Nephron progenitor cell (in vitro differentiated cells): Measurements from ENCODE around the gene AHDC1.
"Not testable (repeated sequence)": the region's sequence is repeated elsewhere in the genome, so short reads cannot be mapped to it uniquely, and the experiment has no call there.

Source experiments
- DNase-seq: peaks from one replicate; pipeline ENCODE4 v3.0.0; 2021
- H3K27ac Mint-ChIP-seq: 2 replicates; pipeline ENCODE4 v1.8.0; 2021; ENCODE audit warnings: mild to moderate bottlenecking, moderate library complexity, mixed read lengths
- H3K27me3 Mint-ChIP-seq: 2 replicates; pipeline ENCODE4 v1.8.0; 2021; ENCODE audit warnings: mild to moderate bottlenecking, low read depth, mixed read lengths; ENCODE audit not compliant: poor library complexity
- H3K36me3 Mint-ChIP-seq: 2 replicates; pipeline ENCODE4 v1.8.0; 2021; ENCODE audit warnings: low read depth, mixed read lengths
- H3K4me1 Mint-ChIP-seq: 2 replicates; pipeline ENCODE4 v1.8.0; 2021; ENCODE audit warnings: mixed read lengths
- H3K4me3 Mint-ChIP-seq: 2 replicates; pipeline ENCODE4 v1.8.0; 2021; ENCODE audit warnings: mild to moderate bottlenecking, moderate library complexity, mixed read lengths
- H3K9me3 Mint-ChIP-seq: 2 replicates; pipeline ENCODE4 v1.8.0; 2021; ENCODE audit warnings: mild to moderate bottlenecking, moderate library complexity, mixed read lengths
- CTCF ChIP-seq: fragments of 200-600 bp; sonication (generic); IDR thresholded peaks from 2 replicates; pipeline ENCODE4 v1.5.0; 2021; ENCODE audit warnings: antibody characterized with exemption

Gene AHDC1

DNA sequence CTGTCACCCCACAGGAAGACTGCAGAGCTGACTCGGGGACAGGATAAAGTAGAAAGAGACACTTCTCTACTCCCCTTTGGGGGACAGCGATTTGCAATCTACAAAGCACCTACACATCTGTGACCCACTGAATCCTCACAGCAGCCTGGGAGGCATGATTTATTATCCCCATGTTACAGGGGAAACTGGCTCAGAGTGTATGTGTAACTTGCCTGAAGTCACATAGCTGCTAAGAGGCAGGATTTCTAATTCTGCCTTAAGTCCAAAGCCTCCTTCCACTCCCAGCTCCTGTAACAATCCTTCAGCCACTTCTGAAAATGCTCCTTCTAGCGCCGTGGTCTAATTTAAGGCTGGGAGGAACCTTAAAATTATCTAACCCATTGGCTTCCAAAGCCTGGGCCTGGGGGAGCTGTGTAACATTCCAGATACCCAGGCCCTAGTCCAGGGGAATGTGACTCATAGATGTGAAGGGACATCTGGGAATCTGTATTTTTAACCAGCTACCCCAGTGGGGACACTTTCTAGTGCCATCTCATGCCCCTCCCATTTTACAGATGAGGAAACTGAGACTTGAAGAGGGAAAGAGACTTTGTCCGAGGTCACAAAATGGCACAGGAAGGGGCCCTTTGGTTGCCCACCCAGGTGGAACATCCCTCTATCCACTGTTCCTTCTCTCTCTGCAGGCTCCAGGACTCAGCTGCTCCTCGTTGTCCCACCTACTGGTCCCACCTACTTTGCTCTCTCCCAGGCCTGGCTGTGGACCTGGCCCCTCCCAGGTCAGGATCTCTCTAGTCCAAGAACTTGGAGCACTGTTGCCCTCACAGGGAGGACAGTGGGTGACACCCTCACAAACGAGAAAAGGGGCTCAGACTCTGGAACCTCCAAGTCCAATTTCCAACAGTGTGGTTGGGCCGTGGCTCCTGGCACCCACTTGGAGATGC, 48.9 kb downstream of the AHDC1 start:
- Mint-ChIP-seq H3K27ac (peak overlapping the region; percentile 97), H3K9me3 (no peaks in the 10 kb centered on the region), H3K4me3 (no peak overlapping the region), H3K4me1 (peaks cover 57% of the 10 kb centered on the region), H3K36me3 (peaks cover 27% of the 10 kb centered on the region), H3K27me3 (no peaks in the 10 kb centered on the region)
- TF ChIP-seq CTCF = no peak
- DNase-seq = no peak

- H3K4me1 Mint-ChIP-seq = peaks cover 50% of the 10 kb centered on the region
- TF ChIP-seq CTCF = no peak
- DNase-seq = no peak
- no peaks in the 10 kb centered on the region for H3K27me3 Mint-ChIP-seq
- H3K4me3 Mint-ChIP-seq = no peak overlapping the region
- H3K36me3 Mint-ChIP-seq = peaks cover 27% of the 10 kb centered on the region
- peak overlapping the region; percentile 84 for H3K27ac Mint-ChIP-seq
- no peaks in the 10 kb centered on the region for H3K9me3 Mint-ChIP-seq
Observed at GRCh38 chr1:27554293-27554692, 49.7 kb downstream of the AHDC1 start.

DNA sequence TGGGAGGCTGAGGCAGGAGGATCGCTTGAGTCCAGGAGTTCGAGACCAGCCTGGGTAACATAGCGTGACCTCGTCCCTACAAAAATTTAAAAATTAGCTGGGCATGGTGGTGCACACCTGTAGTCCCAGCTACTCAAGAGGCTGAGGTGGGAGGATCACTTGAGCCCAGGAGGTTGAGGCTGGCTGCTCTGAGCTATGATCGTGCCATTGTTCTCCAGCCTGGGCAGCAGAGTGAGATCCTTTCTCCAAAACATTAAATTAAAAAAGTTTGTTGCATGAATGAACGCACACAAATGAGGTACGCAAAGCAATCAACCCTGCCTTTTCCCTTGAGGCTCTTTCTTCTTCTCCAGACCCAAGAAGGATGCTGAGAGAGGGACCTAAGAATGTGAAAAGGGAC, 50.1 kb downstream of the AHDC1 start:
- H3K4me1 Mint-ChIP-seq = peaks cover 47% of the 10 kb centered on the region
- H3K9me3 Mint-ChIP-seq, H3K4me3 Mint-ChIP-seq, H3K27me3 Mint-ChIP-seq, DNase-seq: not testable (repeated sequence)
- H3K36me3 Mint-ChIP-seq = peaks cover 27% of the 10 kb centered on the region
- H3K27ac Mint-ChIP-seq = peak overlapping the region; percentile 84

- no peak overlapping the region for H3K4me3 Mint-ChIP-seq
- H3K27me3 Mint-ChIP-seq = no peaks in the 10 kb centered on the region
- H3K4me1 Mint-ChIP-seq = peaks cover 40% of the 10 kb centered on the region
- H3K27ac Mint-ChIP-seq = no peak overlapping the region
- H3K9me3 Mint-ChIP-seq = no peaks in the 10 kb centered on the region
- no peak for TF ChIP-seq CTCF
- peaks cover 27% of the 10 kb centered on the region for H3K36me3 Mint-ChIP-seq
- no peak for DNase-seq
Observed at GRCh38 chr1:27552911-27553420, 51.0 kb downstream of the AHDC1 start.

GRCh38 chr1:27551953-27552312, 52.0 kb downstream of the AHDC1 start:
- Mint-ChIP-seq H3K27me3 (no peaks in the 10 kb centered on the region), H3K4me1 (peaks cover 34% of the 10 kb centered on the region), H3K27ac (no peak overlapping the region), H3K4me3 (no peak overlapping the region), H3K36me3 (peaks cover 30% of the 10 kb centered on the region), H3K9me3 (no peaks in the 10 kb centered on the region)
- DNase-seq = no peak
- TF ChIP-seq CTCF = no peak

GRCh38 chr1:27551170-27551952, 52.6 kb downstream of the AHDC1 start:
- Mint-ChIP-seq H3K4me1 (peaks cover 34% of the 10 kb centered on the region), H3K36me3 (peaks cover 36% of the 10 kb centered on the region), H3K4me3 (no peak overlapping the region), H3K27ac (no peak overlapping the region), H3K27me3 (no peaks in the 10 kb centered on the region), H3K9me3 (no peaks in the 10 kb centered on the region)
- no peak for TF ChIP-seq CTCF
- no peak for DNase-seq
